A549 (cell line): ENCODE data around the gene TNRC18. TPM values are rescaled to one million over a fixed set of nuclear protein-coding genes. Genes with fewer than 3 reads are reported as not detected.

ENCODE experiments used
- ATAC-seq, 2 experiments: fragments of 200-7000 bp in 1 of 2; fragments of >200 bp in 1 of 2; cut with Nextera tagmentation in 1 of 2; cut with Tn5 transposase in 1 of 2; 3 replicates each; pipeline versions ENCODE4 v1.8.0 to v1.9.1; 2018 to 2020; ENCODE audit warnings: mild to moderate bottlenecking in 1 of 2, moderate library complexity in 1 of 2
- CTCF ChIA-PET: fragments of 300-600 bp; sonication (Branson Sonifier 250); formaldehyde crosslinking; extraction: SDS; loops from one replicate; lab custom pipeline; 2021; ENCODE audit warnings: antibody characterized with exemption, inconsistent platforms; lab: Yijun Ruan, JAX
- POLR2A ChIA-PET: fragments of 350-600 bp; formaldehyde crosslinking; extraction: SDS; loops from one replicate; lab custom pipeline; 2021; ENCODE audit warnings: antibody characterized with exemption, inconsistent platforms; lab: Yijun Ruan, JAX
- DNase-seq, 2 experiments: peaks; one replicate each; pipeline versions ENCODE4 v3.0.0 to v3.0.0-alpha.2; 2011 to 2016; ENCODE audit warnings: low read depth in 1 of 2, low spot score in 1 of 2
- FAIRE-seq: peaks from 2 replicates; lab custom pipeline; 2011; peaks lifted over from hg19 to GRCh38; lab: Jason Lieb, UNC
- H3K27ac ChIP-seq, 2 experiments: fragments of >200 bp; sonication (Bioruptor Twin); formaldehyde crosslinking; 3 replicates each; pipeline ENCODE4 v1.5.1; 2016 to 2017
- H3K4me1 ChIP-seq: fragments of >200 bp; sonication (Bioruptor Twin); formaldehyde crosslinking; 3 replicates; pipeline ENCODE4 v1.6.1; 2016
- H3K4me2 ChIP-seq: fragments of >200 bp; sonication (Bioruptor Twin); formaldehyde crosslinking; 3 replicates; pipeline ENCODE4 v1.6.1; 2016
- H3K4me3 ChIP-seq: fragments of >200 bp; sonication (Bioruptor Twin); formaldehyde crosslinking; 3 replicates; pipeline ENCODE4 v1.5.1; 2016
- H3K9me3 ChIP-seq: fragments of >200 bp; sonication (Bioruptor Twin); formaldehyde crosslinking; 3 replicates; pipeline ENCODE4 v1.6.1; 2016
- ATOH8 ChIP-seq: fragments of 250-450 bp; sonication (Bioruptor Pico); IDR thresholded peaks from 2 replicates; pipeline ENCODE4 v1.5.0; 2020; ENCODE audit warnings: low read depth, mild to moderate bottlenecking, moderate library complexity
- BHLHE40 ChIP-seq: IDR thresholded peaks from 2 replicates; pipeline ENCODE4 v1.6.1; 2012; ENCODE audit warnings: low read depth, low read length, inconsistent platforms
- CBX8 ChIP-seq: fragments of 200-600 bp; sonication (generic); IDR thresholded peaks from 2 replicates; pipeline ENCODE4 v1.6.1; 2016
- CHD4 ChIP-seq: fragments of 200-600 bp; sonication (generic); IDR thresholded peaks from 2 replicates; pipeline ENCODE4 v1.6.1; 2016; ENCODE audit warnings: antibody characterized with exemption, mild to moderate bottlenecking, borderline replicate concordance
- EHF ChIP-seq: fragments of 250-450 bp; sonication (Bioruptor Pico); IDR thresholded peaks from 2 replicates; pipeline ENCODE4 v1.5.0; 2020; ENCODE audit warnings: mild to moderate bottlenecking
- EP300 ChIP-seq, 2 experiments: fragments of >200 bp; sonication (Bioruptor Twin); formaldehyde crosslinking; IDR thresholded peaks; 2 replicates in 1 of 2; 3 replicates in 1 of 2; pipeline ENCODE4 v1.6.1; 2016 to 2017
- GATA3 ChIP-seq: IDR thresholded peaks from 2 replicates; pipeline ENCODE4 v1.6.1; 2012; ENCODE audit warnings: borderline replicate concordance
- HOXB5 ChIP-seq: fragments of 250-450 bp; sonication (Bioruptor Pico); IDR thresholded peaks from 2 replicates; pipeline ENCODE4 v1.5.0; 2020; ENCODE audit warnings: mild to moderate bottlenecking, moderate library complexity
- JUN ChIP-seq, 2 experiments: fragments of >200 bp; sonication (Bioruptor Twin); formaldehyde crosslinking; IDR thresholded peaks; 2 replicates in 1 of 2; 3 replicates in 1 of 2; pipeline ENCODE4 v1.6.1; 2016 to 2017
- MAFK ChIP-seq: fragments of 450-650 bp; IDR thresholded peaks from 2 replicates; pipeline ENCODE4 v1.6.1; 2014; ENCODE audit not compliant: partially characterized antibody
- NFE2L2 ChIP-seq: fragments of 150-350 bp; conservative IDR thresholded peaks from 2 replicates; pipeline ENCODE4 v1.6.1; 2014; ENCODE audit warnings: low read length
- NPAS2 ChIP-seq: fragments of 250-450 bp; sonication (Bioruptor Pico); IDR thresholded peaks from 2 replicates; pipeline ENCODE4 v1.8.0; 2022; ENCODE audit warnings: mild to moderate bottlenecking, moderate library complexity, borderline replicate concordance
- POLR2AphosphoS2 ChIP-seq: conservative IDR thresholded peaks from 2 replicates; pipeline ENCODE4 v1.6.1; 2012; ENCODE audit warnings: low read length, improper control_type of control experiment, inconsistent platforms
- RAD21 ChIP-seq, 2 experiments: fragments of >200 bp in 1 of 2; sonication (Bioruptor Twin) in 1 of 2; formaldehyde crosslinking in 1 of 2; IDR thresholded peaks in 1 of 2; conservative IDR thresholded peaks in 1 of 2; 2 replicates in 1 of 2; 3 replicates in 1 of 2; pipeline ENCODE4 v1.6.1; 2012 to 2018; ENCODE audit warnings: inconsistent platforms in 1 of 2
- RARB ChIP-seq: fragments of 250-450 bp; sonication (Bioruptor Pico); IDR thresholded peaks from 2 replicates; pipeline ENCODE4 v1.8.0; 2021; ENCODE audit warnings: mild to moderate bottlenecking, moderate library complexity
- SREBF2 ChIP-seq: fragments of 450-650 bp; IDR thresholded peaks from 2 replicates; pipeline ENCODE4 v1.6.1; 2014; ENCODE audit warnings: mild to moderate bottlenecking, moderate library complexity
- TFCP2L1 ChIP-seq: fragments of 250-450 bp; sonication (Bioruptor Pico); IDR thresholded peaks from 2 replicates; pipeline ENCODE4 v1.5.0; 2021; ENCODE audit warnings: mild to moderate bottlenecking
- TP53 ChIP-seq: fragments of 250-450 bp; sonication (Bioruptor Pico); IDR thresholded peaks from 2 replicates; pipeline ENCODE4 v1.5.0; 2021; ENCODE audit warnings: mild to moderate bottlenecking, moderate library complexity
- USF2 ChIP-seq: fragments of 450-650 bp; IDR thresholded peaks from 2 replicates; pipeline ENCODE4 v1.6.1; 2014; ENCODE audit warnings: antibody characterized with exemption
- ZFP36 ChIP-seq: fragments of 450-650 bp; IDR thresholded peaks from 2 replicates; pipeline ENCODE4 v1.6.1; 2014; ENCODE audit warnings: borderline replicate concordance; ENCODE audit not compliant: partially characterized antibody
- ZNF302 ChIP-seq: fragments of 250-450 bp; sonication (Bioruptor Pico); IDR thresholded peaks from 2 replicates; pipeline ENCODE4 v1.9.0; 2021; ENCODE audit warnings: inconsistent platforms, mild to moderate bottlenecking, moderate library complexity
- WGBS: methylation state at CpG from one replicate; pipeline ENCODE4 v1.1.6; 2017; ENCODE audit errors: missing lambda C conversion rate; 5-methylcytosine and 5-hydroxymethylcytosine counted together
- polyA plus RNA-seq, 4 experiments: library from polyadenylated mRNA; depleted of rRNA in 3 of 4; stranded (reverse); fragments of >200 nt; fragmentation: RNase III in 1 of 4; extraction: RNeasy Plus Mini Kit Qiagen cat#74134 plus additional on column Dnase treatment in 1 of 4; gene quantifications; 2 replicates in 3 of 4; 3 replicates in 1 of 4; pipeline ENCODE4 v1.2.3, GENCODE V29; 2011 to 2017

TNRC18 gene
- polyA plus RNA-seq, 2 of the 4 experiments (the other 2 are of a cell fraction): 15.5 to 39.9 TPM

GRCh38 chr7:5349005-5349380 is 74.6 kb downstream of the TNRC18 start (continued):
- TF ChIP-seq HOXB5 (no peak), RAD21 (conservative IDR thresholded peaks at IDR 0.05 in 1 of 2, IDR thresholded peaks at IDR 0.05 in 1 of 2) (no peak)

GRCh38 chr7:5348134-5349004 is 75.3 kb downstream of the TNRC18 start:
- DNase-seq (no peak), FAIRE-seq (no peak), ATAC-seq (0 out of 6 replicates have a peak, but pooled peaks of 1 of the 2 experiments have one; percentile 25)
- no peaks in the 10 kb centered on the region for H3K9me3 ChIP-seq
- TF ChIP-seq NPAS2 (CRISPR knock-in tag): no peak
- TF ChIP-seq BHLHE40: no peak
- no peak for TF ChIP-seq NFE2L2
- TF ChIP-seq RARB (CRISPR knock-in tag): no peak
- TF ChIP-seq ZNF302: no peak
- H3K4me3 ChIP-seq: no peak overlapping the region
- ChIA-PET CTCF (interaction anchor here (0.8 to 1.0 kb wide), 2 partner anchors 49 to 108 kb away, joined by 3 to 4 read pairs; no protein-coding TSS in a partner anchor), POLR2A (no interaction called here)
- no peak overlapping the region for H3K27ac ChIP-seq
- no peak overlapping the region for H3K4me2 ChIP-seq
- 90% methylated on average over 20 of the region's 21 CpGs for WGBS
- H3K4me1 ChIP-seq: no peaks in the 10 kb centered on the region

- FAIRE-seq: no peak
- no peak for TF ChIP-seq TFCP2L1 (CRISPR knock-in tag)
- no peak for TF ChIP-seq SREBF2
- no peak for TF ChIP-seq ZFP36
- no peak for TF ChIP-seq EHF (CRISPR knock-in tag)
- no peak for TF ChIP-seq USF2
- no peak for TF ChIP-seq MAFK
- TF ChIP-seq ATOH8: no peak
- TF ChIP-seq BHLHE40: no peak
- no peak for TF ChIP-seq RARB (CRISPR knock-in tag)
- TF ChIP-seq TP53 (CRISPR knock-in tag): no peak
- no peak for TF ChIP-seq JUN (IDR thresholded peaks at IDR 0.05)
- no peak for TF ChIP-seq GATA3
- no peak for TF ChIP-seq CHD4
- no peak for TF ChIP-seq POLR2AphosphoS2
- no peak for TF ChIP-seq CBX8
- no peak for TF ChIP-seq EP300 (IDR thresholded peaks at IDR 0.05)
- TF ChIP-seq, all 56 proteins: peak for 0
- WGBS: 93% methylated on average over 12 of the region's 21 CpGs
- no peak; a peak in 1 of 6 replicates for ATAC-seq
- Histone ChIP-seq H3K4me1 (no peaks in the 10 kb centered on the region), H3K9me3 (no peaks in the 10 kb centered on the region), H3K4me2 (no peak overlapping the region), H3K4me3 (no peak overlapping the region), H3K27ac (no peak overlapping the region)
- ChIA-PET CTCF (interaction anchor here (1.0 to 4.3 kb wide), 2 partner anchors 20 to 106 kb away, joined by 3 to 13 read pairs; no protein-coding TSS in a partner anchor), POLR2A (no interaction called here)
- no peak for DNase-seq
Observed at GRCh38 chr7:5345671-5346070, 78.0 kb downstream of the TNRC18 start.
